ENCODE results near the gene DMRTC1B.
"Not testable (repeated sequence)": the region's sequence is repeated elsewhere in the genome, so short reads cannot be mapped to it uniquely, and the experiment has no call there.

DMRTC1B gene

GRCh38 chrX:72776653-72777466 is at the start of gene DMRTC1B:
TSS of gene DMRTC1B (plus strand) at chrX:72776890. CDS start at chrX:72845136, 68,246 bp downstream.
- not testable (repeated sequence) for DNase-seq

- DNase-seq: no peak
These were observed 48.8 kb upstream of the DMRTC1B start for GRCh38 chrX:72727846-72728245.

GRCh38 chrX:72733636-72734035 is 43.1 kb upstream of the DMRTC1B start:
- DNase-seq: not testable (repeated sequence)

- DNase-seq: no peak
These were observed 41.1 kb upstream of the DMRTC1B start for GRCh38 chrX:72735561-72735960.

- DNase-seq: not testable (repeated sequence)
These were observed 31.1 kb upstream of the DMRTC1B start for GRCh38 chrX:72745546-72745945.

GRCh38 chrX:72748545-72748944 is 28.1 kb upstream of the DMRTC1B start:
- not testable (repeated sequence) for DNase-seq

GRCh38 chrX:72760454-72760853 is 16.2 kb upstream of the DMRTC1B start:
- DNase-seq: not testable (repeated sequence)

- not testable (repeated sequence) for DNase-seq
These were observed 739 bp downstream of the DMRTC1B start for GRCh38 chrX:72777467-72777790.

- DNase-seq: not testable (repeated sequence)
These were observed 1.5 kb downstream of the DMRTC1B start for GRCh38 chrX:72778146-72778545.

GRCh38 chrX:72782560-72782959 is 5.9 kb downstream of the DMRTC1B start, which contains the start of gene FAM236B:
TSS of gene FAM236B (minus strand) at chrX:72782660. CDS start at chrX:72782560, 100 bp downstream.
- DNase-seq: not testable (repeated sequence)

GRCh38 chrX:72783365-72783936 is 6.8 kb downstream of the DMRTC1B start:
- not testable (repeated sequence) for DNase-seq

- DNase-seq: not testable (repeated sequence)
These were observed 7.3 kb downstream of the DMRTC1B start for GRCh38 chrX:72783964-72784363.

- not testable (repeated sequence) for DNase-seq
These were observed 11.5 kb downstream of the DMRTC1B start for GRCh38 chrX:72788142-72788541.

GRCh38 chrX:72790390-72790789 is 13.7 kb downstream of the DMRTC1B start:
- DNase-seq: not testable (repeated sequence)

GRCh38 chrX:72808110-72808509 is 31.4 kb downstream of the DMRTC1B start, which contains the start of gene FAM236D:
TSS of gene FAM236D (minus strand) at chrX:72808210. CDS start at chrX:72808110, 100 bp downstream.
- not testable (repeated sequence) for DNase-seq

- DNase-seq: not testable (repeated sequence)
These were observed 54.0 kb downstream of the DMRTC1B start for GRCh38 chrX:72830701-72831100.

GRCh38 chrX:72837532-72837931 is 60.8 kb downstream of the DMRTC1B start:
- not testable (repeated sequence) for DNase-seq

GRCh38 chrX:72882898-72883297 is 106.2 kb downstream of the DMRTC1B start:
- DNase-seq: not testable (repeated sequence)

- not testable (repeated sequence) for DNase-seq
These were observed 113.0 kb downstream of the DMRTC1B start for GRCh38 chrX:72889740-72890139.
